Testis (tissue), 3 donors: ENCODE data around the gene METTL16. TPM values are rescaled to one million over a fixed set of nuclear protein-coding genes. Genes with fewer than 3 reads are reported as not detected.
A peak's percentile ranks its signal among the peaks of the same experiment; 100 is the strongest.

Experiments
- DNase-seq: peaks from one replicate; pipeline ENCODE4 v3.0.0-alpha.2; 2019
- H3K27ac ChIP-seq, 2 donors: fragments of 200-600 bp; sonication (generic); one replicate each; pipeline ENCODE4 v1.5.1; 2019
- H3K27me3 ChIP-seq: fragments of 200-600 bp; sonication (generic); one replicate; pipeline ENCODE4 v1.5.1; 2019
- H3K36me3 ChIP-seq: fragments of 200-600 bp; sonication (generic); one replicate; pipeline ENCODE4 v1.5.1; 2017; ENCODE audit warnings: low read depth; ENCODE audit errors: missing control alignments
- H3K4me1 ChIP-seq: fragments of 200-600 bp; sonication (generic); one replicate; pipeline ENCODE4 v1.5.1; 2019
- H3K4me3 ChIP-seq, 2 donors: fragments of 200-600 bp; sonication (generic); one replicate each; pipeline ENCODE4 v1.5.1; 2017 to 2019
- H3K9me3 ChIP-seq: fragments of 200-600 bp; sonication (generic); one replicate; pipeline ENCODE4 v1.5.1; 2017
- POLR2A ChIP-seq: fragments of 450-650 bp; IDR thresholded peaks from one replicate; pipeline ENCODE4 v1.6.1; 2017; ENCODE audit warnings: antibody characterized with exemption, mild to moderate bottlenecking, moderate library complexity
- WGBS, 2 donors: methylation state at CpG; one replicate each; pipeline ENCODE4 v1.1.5; 2018; 5-methylcytosine and 5-hydroxymethylcytosine counted together
- intact Hi-C: fragments of 100-400 bp; cut with DNase I; formaldehyde crosslinking; loops from one replicate; pipeline ENCODE4 v1.15.1; 2023; ENCODE audit warnings: low total_unique reads
- polyA plus RNA-seq: library from polyadenylated mRNA; stranded (reverse); fragments of 350-450 nt; fragmentation: Illumina TruSeq; extraction: RNeasy Lipid Tissue Mini Kit (QIAGEN cat#74804); gene quantifications from one replicate; pipeline ENCODE4 v1.2.3, GENCODE V29; 2014; ENCODE audit warnings: low read depth, low replicate concordance; ENCODE audit not compliant: insufficient read depth
- total RNA-seq, 2 donors: library from RNA; depleted of rRNA; stranded (reverse); fragments of >200 nt; gene quantifications; one replicate each; pipeline ENCODE4 v1.2.3, GENCODE V29; 2016
- TF ChIP-seq, protein P1 (sequence below), 3 experiments: fragments of 450-650 bp in 2 of 3; fragments of 200-600 bp in 1 of 3; sonication (generic) in 1 of 3; IDR thresholded peaks; one replicate each; pipeline ENCODE4 v1.5.1; 2016 to 2019; ENCODE audit warnings: antibody characterized with exemption in 3 of 3, mild to moderate bottlenecking in 2 of 3, moderate library complexity in 1 of 3

METTL16 gene
- total and polyA plus RNA-seq, 3 donors from 2014 or later = 23.1 to 53.6 (median 42.7) TPM

DNA sequence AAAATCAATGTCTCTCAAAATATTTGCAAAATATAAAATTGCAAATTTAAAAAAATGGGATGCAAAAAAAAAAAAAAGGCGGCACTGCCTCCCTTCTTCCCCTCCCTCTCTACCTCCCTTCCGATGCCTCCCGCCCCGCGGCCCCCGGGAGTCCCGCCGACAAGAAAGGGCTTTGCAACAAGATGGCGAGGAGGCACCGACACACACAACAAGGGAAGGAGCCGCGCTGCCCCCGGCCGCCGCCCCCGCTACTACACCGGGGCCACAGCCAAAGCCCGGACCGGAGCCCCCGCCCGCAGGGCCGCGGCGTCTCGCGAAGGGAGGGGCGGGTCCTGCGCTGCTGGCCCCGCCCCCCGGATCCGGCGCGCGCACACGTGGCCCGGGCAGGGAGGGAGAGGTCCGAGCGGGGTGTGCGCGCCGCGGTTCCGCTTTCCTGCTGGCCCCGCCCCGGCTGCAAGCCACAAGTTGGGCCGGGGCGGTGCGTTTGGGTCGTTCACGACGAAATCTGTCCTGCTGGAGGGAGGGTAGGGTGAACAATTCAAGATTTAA is 110.7 kb downstream of the METTL16 start, which contains the start of gene MNT:
Gene MNT (minus strand): TSS at position 184 of the 549 bp plus-strand sequence. CDS start 348 bp downstream, outside the sequence.
- Histone ChIP-seq H3K27me3 (no peaks in the 10 kb centered on the region), H3K27ac (peak within 1 kb of the TSS; percentile 94 to 99), H3K4me3 (peak within 1 kb of the TSS; percentile 93 to 97), H3K4me1 (peaks cover 56% of the 10 kb centered on the region), H3K36me3 (no peaks in the 10 kb centered on the region), H3K9me3 (no peaks in the 10 kb centered on the region)
- TF ChIP-seq POLR2A = no peak
- TF ChIP-seq, protein P1, sequence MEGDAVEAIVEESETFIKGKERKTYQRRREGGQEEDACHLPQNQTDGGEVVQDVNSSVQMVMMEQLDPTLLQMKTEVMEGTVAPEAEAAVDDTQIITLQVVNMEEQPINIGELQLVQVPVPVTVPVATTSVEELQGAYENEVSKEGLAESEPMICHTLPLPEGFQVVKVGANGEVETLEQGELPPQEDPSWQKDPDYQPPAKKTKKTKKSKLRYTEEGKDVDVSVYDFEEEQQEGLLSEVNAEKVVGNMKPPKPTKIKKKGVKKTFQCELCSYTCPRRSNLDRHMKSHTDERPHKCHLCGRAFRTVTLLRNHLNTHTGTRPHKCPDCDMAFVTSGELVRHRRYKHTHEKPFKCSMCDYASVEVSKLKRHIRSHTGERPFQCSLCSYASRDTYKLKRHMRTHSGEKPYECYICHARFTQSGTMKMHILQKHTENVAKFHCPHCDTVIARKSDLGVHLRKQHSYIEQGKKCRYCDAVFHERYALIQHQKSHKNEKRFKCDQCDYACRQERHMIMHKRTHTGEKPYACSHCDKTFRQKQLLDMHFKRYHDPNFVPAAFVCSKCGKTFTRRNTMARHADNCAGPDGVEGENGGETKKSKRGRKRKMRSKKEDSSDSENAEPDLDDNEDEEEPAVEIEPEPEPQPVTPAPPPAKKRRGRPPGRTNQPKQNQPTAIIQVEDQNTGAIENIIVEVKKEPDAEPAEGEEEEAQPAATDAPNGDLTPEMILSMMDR (IDR thresholded peaks at IDR 0.05) = peak in 1 of 3 experiments; percentile 23
- WGBS, 2 donors = 0 to 1% methylated on average over 8 to 34 of the region's 51 CpGs
- DNase-seq = peak; percentile 95
- intact Hi-C loops = no loop called here

DNA sequence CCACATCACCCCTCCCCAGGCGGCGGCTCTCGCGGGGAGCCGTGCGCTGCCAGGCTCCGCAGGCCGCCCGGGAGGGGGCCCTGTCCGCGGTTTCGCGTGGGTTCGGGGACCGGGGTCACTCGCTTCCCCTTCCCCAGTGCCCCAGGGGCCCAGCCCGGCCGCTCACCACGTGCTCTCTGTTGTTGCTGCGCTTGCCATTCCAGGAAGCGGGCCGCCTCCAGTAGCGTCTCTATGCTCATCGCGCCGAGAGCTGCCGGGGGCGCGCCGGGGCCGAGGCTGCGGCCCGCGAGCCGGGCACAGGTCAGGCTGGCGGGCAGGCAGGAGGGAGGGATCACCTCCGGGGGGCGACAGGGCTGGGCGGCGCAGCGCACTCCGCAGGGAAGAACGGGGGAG is 111.2 kb downstream of the METTL16 start:
- peak overlapping the region; percentile 93 to 97 for H3K4me3 ChIP-seq
- no peaks in the 10 kb centered on the region for H3K9me3 ChIP-seq
- intact Hi-C loops = no loop called here
- peaks cover 58% of the 10 kb centered on the region for H3K4me1 ChIP-seq
- H3K36me3 ChIP-seq = no peaks in the 10 kb centered on the region
- WGBS, 2 donors = 1% methylated on average over 23 to 43 of the region's 43 CpGs
- DNase-seq = no peak
- H3K27ac ChIP-seq = peak overlapping the region; percentile 94 to 99
- H3K27me3 ChIP-seq = no peaks in the 10 kb centered on the region
- TF ChIP-seq POLR2A = no peak
- TF ChIP-seq, protein P1 (IDR thresholded peaks at IDR 0.05) = no peak

DNA sequence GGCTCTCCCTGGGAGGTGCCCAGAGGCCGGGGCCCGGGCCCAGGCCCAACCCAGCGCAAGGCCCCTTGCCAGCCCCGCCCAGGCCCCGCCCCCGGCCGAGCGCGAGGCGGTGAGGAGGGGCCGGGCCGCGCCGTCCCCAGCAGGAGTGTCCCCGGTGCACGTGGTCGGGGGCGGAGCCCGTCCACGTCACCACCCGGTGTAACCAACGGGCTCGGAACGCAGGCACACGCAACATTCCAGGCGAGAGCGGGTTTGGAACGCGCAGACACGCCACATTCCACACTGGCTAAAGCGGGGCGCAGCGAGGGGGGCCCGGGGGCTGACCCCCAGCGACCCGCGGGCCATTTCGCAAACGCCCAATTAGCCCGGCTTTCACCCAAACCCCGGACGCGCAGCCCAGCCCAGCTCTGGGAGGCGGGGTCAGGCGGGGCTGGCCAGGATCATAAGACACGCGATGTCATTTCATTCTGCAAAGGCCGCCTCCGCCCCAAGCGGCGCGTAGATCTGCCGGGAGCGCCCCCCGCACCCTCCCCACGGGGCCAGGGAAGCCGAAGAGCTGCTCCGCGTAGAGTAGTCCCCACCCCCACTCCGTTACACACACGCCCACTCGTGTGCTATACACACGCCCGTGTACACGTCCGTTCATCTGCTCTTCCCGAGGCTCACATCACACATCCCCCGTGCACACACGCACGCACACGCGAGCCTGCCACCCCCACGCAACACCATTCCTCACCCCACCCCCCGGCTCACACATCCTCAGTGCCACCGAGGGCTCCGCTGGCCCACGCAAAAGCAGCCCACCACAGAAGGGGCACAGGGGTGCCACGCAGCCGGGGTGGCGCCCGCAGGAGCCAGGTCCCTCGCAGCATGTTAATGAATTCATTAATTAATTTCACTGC is 111.9 kb downstream of the METTL16 start:
- peak overlapping the region; percentile 93 to 97 for H3K4me3 ChIP-seq
- peaks cover 58% of the 10 kb centered on the region for H3K4me1 ChIP-seq
- no peaks in the 10 kb centered on the region for H3K36me3 ChIP-seq
- WGBS, 2 donors = 0 to 1% methylated on average over 29 to 49 of the region's 82 CpGs
- peak; percentile 24 for TF ChIP-seq POLR2A
- TF ChIP-seq, protein P1 (IDR thresholded peaks at IDR 0.05) = no peak
- H3K27ac ChIP-seq = peak overlapping the region; percentile 94 to 99
- no peaks in the 10 kb centered on the region for H3K27me3 ChIP-seq
- intact Hi-C loops = no loop called here
- peak; percentile 96 for DNase-seq
- H3K9me3 ChIP-seq = no peaks in the 10 kb centered on the region

DNA sequence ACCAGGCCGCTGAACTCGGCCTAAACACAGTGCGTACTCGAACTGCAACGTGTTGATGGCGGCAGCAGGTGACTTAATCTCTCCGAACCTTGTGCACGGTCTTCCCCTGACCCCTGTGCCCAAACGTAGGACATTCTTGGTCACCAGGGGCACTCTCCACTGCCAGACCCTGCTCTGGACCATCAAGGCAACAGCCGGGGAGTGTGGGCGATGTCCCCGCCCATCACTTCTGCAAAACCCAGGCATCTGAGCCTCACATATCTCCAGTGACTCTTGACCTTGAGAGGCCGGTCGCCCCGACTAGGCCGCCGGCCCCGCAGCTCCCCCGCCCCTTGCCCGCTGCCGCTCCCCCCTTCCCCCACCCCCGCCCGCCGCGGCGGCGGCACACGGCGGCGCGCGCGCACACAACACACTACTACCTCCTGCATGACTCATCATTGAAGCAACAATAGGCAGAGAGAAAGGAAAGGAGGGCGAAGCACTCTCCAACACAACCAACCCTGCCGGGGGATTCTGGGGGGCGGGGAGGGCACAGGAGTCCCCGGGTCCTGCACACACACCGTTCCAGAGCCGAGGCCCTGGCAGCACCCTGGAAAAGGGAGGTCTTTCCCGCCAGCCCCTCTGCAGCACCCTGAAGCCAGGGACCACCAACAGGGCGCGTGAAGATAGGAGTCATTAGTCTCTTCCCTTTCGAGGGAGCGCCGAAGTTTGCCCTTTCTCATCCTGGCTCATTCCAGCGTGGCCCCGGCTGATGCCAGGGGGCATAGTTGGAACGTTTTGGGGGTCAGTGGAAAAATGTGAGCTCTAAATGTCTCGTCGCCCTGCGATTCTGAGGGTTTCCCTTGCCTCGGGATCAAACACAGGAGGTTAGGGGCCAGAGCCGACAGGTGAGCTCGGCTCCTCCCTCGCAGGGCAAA is 112.8 kb downstream of the METTL16 start:
- DNase-seq = peak; percentile 62
- no peaks in the 10 kb centered on the region for H3K27me3 ChIP-seq
- peak overlapping the region; percentile 93 to 97 for H3K4me3 ChIP-seq
- H3K4me1 ChIP-seq = peaks cover 59% of the 10 kb centered on the region
- 7 to 10% methylated on average over 24 to 49 of the region's 55 CpGs for WGBS, 2 donors
- H3K36me3 ChIP-seq = no peaks in the 10 kb centered on the region
- H3K9me3 ChIP-seq = no peaks in the 10 kb centered on the region
- intact Hi-C loops = no loop called here
- no peak for TF ChIP-seq POLR2A
- TF ChIP-seq, protein P1 (IDR thresholded peaks at IDR 0.05) = no peak
- H3K27ac ChIP-seq = peak overlapping the region; percentile 94 to 99
